ENCODE results near the gene ATP6V1F.

- TF ChIP-seq EZH2 (IDR thresholded peaks at IDR 0.05; ENCODE audit: low read length): no peak
- no peak for TF ChIP-seq CTCF (optimal IDR thresholded peaks at IDR 0.05 in 1 of 3, IDR thresholded peaks at IDR 0.05 in 1 of 3, conservative IDR thresholded peaks at IDR 0.05 in 1 of 3; ENCODE audit: extremely low read depth in 1 of 3, insufficient read depth in 2 of 3, low read length in 3 of 3)
These were observed 16.8 kb downstream of the ATP6V1F start for GRCh38 chr7:128879461-128879938.
